ENCODE measurements around the gene BTBD16.
A peak's percentile ranks its signal among the peaks of the same experiment; 100 is the strongest.

BTBD16 gene

DNA sequence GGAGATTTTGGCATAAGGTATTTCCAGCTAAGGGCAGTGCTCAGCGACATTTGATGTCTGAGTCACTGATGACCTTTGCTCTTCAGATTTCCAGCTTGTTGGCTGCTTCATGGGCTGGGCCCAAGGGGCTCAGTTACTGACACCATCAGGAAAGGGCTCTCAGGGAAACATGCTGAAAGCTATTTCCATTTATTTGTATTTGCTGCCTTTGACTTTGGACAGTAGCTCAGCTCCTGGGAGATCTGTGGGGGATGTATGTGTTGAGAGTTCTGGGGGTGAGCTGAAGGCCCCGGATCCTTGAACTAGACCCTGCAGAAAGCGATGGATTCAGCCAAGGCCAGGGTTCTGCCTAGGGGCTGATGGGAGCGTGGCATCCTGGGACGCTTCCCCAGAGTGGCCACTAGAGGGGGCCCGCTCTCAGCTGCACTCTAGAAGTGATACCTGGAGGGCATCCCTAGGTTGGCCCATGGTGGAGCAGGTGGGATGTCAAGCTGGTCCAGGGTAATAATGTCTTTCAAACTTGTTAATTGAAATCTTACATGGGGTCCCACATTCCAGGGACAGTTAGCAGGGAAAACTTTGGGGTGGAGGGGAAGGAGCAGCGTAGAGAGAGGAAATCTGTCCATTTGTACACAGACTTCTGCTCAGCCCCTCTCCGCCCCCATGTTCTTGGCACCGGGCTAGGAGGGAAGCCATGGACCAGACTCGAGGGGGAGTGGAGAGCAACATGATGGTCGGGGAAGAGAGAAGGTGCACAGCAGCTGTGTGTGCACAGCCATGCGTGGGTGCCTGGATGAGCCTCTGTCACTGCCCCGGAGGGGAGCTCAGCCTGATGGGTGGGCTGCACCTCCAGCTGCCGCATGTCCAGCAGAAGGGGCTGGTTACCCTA lies 3.0 kb upstream of the BTBD16 start:
- H3K36me3 ChIP-seq, result no peaks in the 10 kb centered on the region
- no peak overlapping the region for H3K27ac ChIP-seq
- no peaks in the 10 kb centered on the region for H3K9me3 ChIP-seq (ENCODE audit: severe bottlenecking)
- H3K27me3 ChIP-seq (ENCODE audit: insufficient read depth, low read depth, severe bottlenecking), result no peaks in the 10 kb centered on the region
- no peak overlapping the region for H3K4me3 ChIP-seq (ENCODE audit: low read depth, low read length)
- TF ChIP-seq, protein P1, sequence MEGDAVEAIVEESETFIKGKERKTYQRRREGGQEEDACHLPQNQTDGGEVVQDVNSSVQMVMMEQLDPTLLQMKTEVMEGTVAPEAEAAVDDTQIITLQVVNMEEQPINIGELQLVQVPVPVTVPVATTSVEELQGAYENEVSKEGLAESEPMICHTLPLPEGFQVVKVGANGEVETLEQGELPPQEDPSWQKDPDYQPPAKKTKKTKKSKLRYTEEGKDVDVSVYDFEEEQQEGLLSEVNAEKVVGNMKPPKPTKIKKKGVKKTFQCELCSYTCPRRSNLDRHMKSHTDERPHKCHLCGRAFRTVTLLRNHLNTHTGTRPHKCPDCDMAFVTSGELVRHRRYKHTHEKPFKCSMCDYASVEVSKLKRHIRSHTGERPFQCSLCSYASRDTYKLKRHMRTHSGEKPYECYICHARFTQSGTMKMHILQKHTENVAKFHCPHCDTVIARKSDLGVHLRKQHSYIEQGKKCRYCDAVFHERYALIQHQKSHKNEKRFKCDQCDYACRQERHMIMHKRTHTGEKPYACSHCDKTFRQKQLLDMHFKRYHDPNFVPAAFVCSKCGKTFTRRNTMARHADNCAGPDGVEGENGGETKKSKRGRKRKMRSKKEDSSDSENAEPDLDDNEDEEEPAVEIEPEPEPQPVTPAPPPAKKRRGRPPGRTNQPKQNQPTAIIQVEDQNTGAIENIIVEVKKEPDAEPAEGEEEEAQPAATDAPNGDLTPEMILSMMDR (IDR thresholded peaks at IDR 0.05; ENCODE audit: low read depth, low read length), result peak; percentile 93
- DNase-seq, result peak; percentile 61

DNA sequence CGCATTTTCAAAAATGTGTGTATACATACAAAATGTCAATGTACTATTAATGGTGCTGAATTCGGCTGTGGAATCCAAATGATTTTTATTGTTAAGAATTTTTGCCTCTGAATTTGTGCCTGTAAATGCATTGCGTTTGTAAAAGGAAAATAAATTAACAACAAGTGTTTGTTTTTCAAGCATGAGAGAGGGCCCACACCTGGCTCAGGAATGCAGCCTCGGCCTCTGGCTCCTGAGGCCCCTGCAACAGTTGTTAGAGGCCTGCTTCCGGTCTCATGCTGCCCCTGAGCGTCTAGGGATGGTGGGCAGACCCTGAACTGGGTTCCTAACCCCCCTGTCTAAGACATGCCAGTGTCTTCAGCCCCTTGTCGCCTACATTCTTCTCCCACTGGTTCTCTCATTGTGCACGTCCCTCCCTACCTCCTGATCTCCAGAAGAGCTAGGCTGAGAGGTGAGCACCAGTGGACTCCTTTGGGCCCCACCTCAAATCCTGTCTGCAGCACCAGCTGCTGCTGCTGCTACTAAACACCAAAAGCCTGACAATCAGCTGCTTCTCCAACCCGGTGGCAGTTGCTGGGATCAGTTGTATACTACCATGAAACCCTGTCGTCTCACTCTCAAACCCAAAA lies 1.9 kb upstream of the BTBD16 start:
- TF ChIP-seq, protein P1 (IDR thresholded peaks at IDR 0.05; ENCODE audit: low read depth, low read length), result no peak
- no peaks in the 10 kb centered on the region for H3K36me3 ChIP-seq
- H3K27ac ChIP-seq, result no peak overlapping the region
- no peaks in the 10 kb centered on the region for H3K27me3 ChIP-seq (ENCODE audit: insufficient read depth, low read depth, severe bottlenecking)
- DNase-seq, result no peak
- no peaks in the 10 kb centered on the region for H3K9me3 ChIP-seq (ENCODE audit: severe bottlenecking)
- no peak overlapping the region for H3K4me3 ChIP-seq (ENCODE audit: low read depth, low read length)

DNA sequence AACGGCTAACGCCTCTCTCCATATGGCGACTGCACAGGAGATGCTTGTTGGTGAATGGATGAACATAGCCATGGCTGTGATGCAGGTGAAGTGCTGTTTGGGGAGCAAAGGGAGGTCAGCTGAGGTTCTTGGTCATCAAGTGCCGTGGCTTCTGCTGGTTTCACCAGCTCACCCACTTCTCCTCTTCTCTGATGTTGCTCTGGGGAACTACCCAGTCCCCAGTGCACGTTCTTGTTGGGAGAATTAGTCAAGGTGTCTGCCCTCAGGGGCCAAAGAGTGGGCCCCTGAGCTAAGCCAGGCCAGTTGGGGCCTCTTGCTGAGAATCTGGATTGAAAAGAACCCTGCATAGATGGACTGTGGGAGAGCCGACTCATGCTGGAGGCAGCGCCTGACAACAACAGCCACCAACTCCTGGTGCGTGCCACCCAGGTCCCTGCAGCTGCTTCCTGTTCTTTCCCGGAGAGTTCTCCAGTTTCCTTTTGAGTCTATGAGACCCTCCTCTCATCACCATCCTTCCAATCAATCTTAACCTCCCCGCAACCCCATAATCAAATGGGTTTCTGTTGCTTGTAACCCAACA lies 3.0 kb downstream of the BTBD16 start:
- H3K9me3 ChIP-seq (ENCODE audit: severe bottlenecking), result no peaks in the 10 kb centered on the region
- TF ChIP-seq, protein P1 (IDR thresholded peaks at IDR 0.05; ENCODE audit: low read depth, low read length), result no peak
- no peak overlapping the region for H3K27ac ChIP-seq
- DNase-seq, result no peak
- H3K36me3 ChIP-seq, result no peaks in the 10 kb centered on the region
- no peak overlapping the region for H3K4me3 ChIP-seq (ENCODE audit: low read depth, low read length)
- H3K27me3 ChIP-seq (ENCODE audit: insufficient read depth, low read depth, severe bottlenecking), result no peaks in the 10 kb centered on the region

DNA sequence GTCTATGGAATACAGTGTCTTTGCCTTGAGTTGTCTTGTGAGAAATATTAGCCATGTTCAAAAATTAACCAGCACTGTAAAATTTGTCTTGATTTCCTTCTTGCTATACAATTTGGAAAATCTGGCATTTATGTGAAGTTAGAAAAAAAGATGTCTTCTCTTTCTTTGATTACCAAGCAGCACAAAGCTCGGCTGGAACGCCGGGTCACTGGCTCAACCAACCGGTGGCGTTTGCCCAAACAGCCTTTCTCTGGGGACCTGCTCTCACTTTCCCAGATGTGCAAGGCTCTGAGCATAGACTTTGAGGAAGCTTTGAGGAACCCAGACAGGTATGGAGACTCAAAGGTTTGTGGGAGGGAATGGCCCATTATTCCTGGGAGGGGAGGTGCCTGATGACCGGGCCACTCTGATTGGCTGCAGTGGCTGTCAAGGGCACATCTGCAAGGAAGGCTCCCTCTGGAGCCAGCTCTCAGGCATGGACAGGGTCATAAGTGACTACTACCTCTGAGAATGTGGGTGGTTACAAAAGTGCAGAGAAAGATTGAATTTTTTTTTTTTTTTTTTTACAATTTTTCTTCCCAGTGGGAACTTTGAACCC lies 5.6 kb downstream of the BTBD16 start:
- Histone ChIP-seq H3K4me3 (ENCODE audit: low read depth, low read length) (no peak overlapping the region), H3K27ac (no peak overlapping the region), H3K27me3 (ENCODE audit: insufficient read depth, low read depth, severe bottlenecking) (no peaks in the 10 kb centered on the region), H3K9me3 (ENCODE audit: severe bottlenecking) (no peaks in the 10 kb centered on the region), H3K36me3 (no peaks in the 10 kb centered on the region)
- TF ChIP-seq, protein P1 (IDR thresholded peaks at IDR 0.05; ENCODE audit: low read depth, low read length), result no peak
- no peak for DNase-seq

DNA sequence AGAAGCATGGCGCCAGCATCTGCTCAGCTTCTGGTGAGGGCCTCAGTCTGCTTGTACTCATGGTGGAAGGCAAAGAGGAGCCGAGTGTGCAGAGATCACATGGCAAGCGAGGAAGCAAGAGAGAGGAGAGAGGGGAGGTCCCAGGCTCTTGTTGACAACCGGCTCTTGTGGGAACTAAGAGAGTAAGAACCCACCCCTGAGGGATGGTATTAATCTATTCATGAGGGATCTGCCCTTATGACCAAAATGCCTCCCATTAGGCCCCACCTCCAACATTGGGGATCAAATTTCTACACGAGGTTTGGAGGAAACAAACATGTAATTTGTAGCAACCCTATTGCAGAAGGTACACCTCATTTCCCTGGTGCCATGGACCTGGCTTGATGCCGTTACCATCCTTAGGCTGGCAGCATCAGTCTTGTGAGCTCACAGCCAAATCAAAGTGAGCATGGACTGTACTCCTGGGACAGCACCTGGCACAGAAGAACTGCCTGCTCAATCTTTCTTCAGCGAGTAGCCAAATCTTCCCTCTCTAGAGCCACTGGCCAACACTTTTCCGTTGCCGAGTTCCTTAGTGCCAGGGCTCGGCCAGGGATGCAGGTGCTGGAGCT lies 6.5 kb downstream of the BTBD16 start:
- DNase-seq, result no peak
- no peaks in the 10 kb centered on the region for H3K27me3 ChIP-seq (ENCODE audit: insufficient read depth, low read depth, severe bottlenecking)
- H3K9me3 ChIP-seq (ENCODE audit: severe bottlenecking), result no peaks in the 10 kb centered on the region
- no peak overlapping the region for H3K4me3 ChIP-seq (ENCODE audit: low read depth, low read length)
- no peak overlapping the region for H3K27ac ChIP-seq
- TF ChIP-seq, protein P1 (IDR thresholded peaks at IDR 0.05; ENCODE audit: low read depth, low read length), result no peak
- H3K36me3 ChIP-seq, result no peaks in the 10 kb centered on the region
